HG02840 (cell line): ENCODE measurements around the gene TBX5.

ENCODE experiments used
- ATAC-seq: cut with Tn5 transposase; IDR thresholded peaks from one replicate; pipeline ENCODE4 v1.9.1; 2021; ENCODE audit warnings: mild to moderate bottlenecking, moderate library complexity, moderate number of reproducible peaks; ENCODE audit not compliant: unreplicated experiment, low FRiP score

The TBX5 gene

DNA sequence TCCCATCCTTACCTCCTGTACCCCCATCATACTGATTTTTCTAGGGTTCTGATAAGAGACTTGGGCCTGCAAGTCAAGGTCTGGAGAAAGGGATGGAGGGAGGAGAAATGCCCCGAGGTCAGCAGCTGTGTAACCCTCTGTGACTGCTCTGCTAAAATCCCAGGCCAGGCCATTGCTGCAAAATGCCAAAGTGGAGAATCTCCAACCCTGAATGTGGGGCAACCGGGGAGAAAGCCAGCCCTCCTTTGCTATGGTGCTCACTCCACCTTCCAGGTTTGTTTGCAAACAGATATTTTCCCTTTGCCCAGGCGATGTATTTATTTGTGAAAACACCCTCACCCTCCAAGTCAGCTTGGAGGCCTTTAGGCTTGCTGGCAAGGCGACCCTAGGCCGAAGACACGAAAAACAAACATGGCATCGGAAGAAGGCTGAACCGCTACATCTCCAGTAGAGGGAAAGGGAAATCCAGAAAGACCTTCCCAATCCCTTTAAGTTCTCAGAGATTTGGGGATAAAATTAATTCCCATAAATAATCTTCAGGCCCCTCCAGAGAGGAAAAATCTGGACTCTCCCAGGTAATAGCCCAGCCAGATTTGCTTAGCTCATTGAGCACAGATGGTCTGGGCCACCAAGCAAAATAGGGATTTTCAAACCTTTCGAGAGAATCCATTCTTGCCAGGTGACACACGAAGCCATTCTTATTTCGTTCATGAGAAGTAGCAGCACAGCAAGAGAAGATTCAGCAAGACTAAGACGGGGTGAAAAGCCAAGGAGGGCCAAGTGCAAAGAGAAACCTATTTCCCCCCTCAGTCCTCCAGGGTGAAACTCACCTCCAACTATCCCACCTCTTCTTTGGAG lies 1.3 kb upstream of the TBX5 start:
- no peak for ATAC-seq

DNA sequence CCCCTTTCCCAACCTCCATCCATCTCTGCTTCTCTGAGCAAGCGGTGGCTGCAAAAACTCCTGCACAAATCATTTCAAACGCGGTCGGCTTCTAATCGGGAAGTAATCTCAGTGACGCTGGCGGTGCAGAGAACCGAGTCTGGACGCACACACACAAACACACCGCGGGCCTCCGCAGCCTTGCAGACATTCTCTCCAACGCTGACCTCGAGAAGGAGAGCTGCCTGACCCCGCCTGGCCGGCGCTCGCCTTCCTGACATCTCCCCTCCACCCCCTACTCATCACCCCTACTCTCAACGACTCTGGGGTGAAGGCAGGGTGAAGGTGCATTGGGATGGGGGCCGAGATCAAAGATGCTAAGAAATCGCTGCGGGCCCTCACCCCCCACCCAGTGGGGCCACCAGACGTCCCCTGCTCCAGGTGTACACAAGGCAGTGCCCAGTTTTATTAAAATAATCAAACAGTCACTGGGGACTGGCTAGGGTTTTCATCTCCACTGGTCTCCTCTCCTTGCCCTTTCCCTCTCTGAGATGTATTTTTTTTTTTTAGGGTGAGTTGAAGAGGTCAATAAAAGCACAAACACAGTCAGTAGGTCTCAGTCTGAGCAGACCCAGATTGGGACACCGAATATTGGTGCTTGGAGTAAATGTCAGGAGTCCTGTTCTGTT lies 506 bp upstream of the TBX5 start:
- ATAC-seq: no peak

DNA sequence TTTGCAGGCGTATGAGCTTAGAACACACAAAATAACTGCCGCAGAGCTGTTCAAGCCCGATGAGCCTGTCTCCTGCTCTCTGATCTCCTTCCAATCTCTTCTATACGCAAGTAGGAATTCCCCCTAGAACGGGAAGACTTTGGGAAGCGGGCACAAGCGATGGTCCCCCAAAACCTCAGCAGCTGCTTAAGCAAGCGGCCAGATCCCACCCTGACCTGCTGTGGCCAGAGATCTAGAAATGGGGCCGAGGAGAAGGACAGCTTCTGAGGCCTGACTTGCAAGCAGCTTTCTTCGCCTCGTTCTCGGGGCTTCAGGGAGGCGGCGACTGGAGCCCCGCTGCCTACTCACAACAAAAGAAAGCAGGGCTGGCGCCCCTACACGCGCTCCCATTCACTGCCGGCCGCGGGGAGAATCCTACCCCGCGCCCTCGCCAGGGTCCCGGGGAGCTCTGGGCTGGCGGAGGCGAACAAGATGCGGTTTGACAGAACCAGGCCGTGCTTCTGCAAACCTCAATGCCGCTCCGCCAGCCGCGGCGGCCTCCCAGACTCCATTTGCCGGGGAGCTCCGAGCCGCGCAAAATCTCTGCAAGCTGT lies 922 bp downstream of the TBX5 start:
- no peak for ATAC-seq

DNA sequence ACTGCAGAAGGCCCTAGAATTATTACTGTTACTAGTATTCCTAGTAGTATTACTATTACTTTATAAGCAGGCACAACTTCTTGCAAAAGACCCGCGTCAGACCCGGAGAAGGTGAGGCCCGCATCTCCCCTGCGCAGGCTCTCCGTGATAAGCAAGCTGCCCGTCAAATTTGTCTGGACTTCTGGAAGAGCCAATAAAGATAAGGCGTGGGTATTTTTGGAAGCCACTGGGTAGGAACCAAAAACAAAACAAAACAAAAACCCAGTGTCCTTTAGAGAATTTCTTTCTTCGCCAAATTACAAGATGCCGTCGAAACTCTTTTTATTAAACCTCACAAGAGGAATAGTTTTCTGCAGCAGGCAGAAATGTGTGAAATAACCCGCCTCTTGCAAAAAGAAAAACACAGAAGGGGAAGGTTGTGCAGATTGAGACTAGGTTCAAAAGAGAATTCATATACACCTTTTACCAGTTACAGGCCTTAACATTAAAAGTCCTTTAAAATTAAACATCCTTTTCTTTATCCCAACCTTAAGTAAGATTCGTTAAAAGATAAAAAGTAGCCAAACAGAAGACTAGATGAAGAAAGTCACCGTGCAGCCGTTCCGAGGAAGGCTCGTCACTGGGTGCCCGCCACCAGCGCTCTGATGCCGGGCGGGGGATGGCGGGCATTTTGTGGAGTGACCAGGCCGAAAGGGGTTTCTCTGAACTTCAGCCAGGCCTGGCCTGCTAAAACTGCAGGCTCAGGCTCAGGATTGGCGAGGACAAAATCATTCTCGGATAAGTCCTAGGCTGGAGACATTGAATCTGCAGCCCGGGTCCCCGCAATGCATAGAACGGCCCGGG lies 1.6 kb downstream of the TBX5 start:
- ATAC-seq: no peak

DNA sequence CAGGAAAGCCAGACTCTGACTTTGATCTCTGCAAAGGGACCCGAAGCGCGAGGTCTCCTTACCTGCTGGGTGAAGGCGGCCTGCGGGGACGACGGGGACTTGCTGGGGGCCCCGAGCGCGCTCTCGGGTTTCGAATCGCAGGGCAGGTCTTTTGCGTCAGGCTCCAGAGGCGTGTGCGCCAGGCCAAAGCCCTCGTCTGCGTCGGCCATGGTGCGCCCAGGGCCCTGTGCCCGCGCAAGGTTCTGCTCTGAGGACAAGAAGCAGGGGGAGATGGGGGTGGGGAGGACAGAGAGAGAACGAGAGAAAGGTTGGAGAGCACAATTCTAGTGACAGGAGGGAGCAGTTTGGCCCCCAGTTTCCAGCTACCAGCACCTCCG lies 2.3 kb downstream of the TBX5 start:
- ATAC-seq: no peak

DNA sequence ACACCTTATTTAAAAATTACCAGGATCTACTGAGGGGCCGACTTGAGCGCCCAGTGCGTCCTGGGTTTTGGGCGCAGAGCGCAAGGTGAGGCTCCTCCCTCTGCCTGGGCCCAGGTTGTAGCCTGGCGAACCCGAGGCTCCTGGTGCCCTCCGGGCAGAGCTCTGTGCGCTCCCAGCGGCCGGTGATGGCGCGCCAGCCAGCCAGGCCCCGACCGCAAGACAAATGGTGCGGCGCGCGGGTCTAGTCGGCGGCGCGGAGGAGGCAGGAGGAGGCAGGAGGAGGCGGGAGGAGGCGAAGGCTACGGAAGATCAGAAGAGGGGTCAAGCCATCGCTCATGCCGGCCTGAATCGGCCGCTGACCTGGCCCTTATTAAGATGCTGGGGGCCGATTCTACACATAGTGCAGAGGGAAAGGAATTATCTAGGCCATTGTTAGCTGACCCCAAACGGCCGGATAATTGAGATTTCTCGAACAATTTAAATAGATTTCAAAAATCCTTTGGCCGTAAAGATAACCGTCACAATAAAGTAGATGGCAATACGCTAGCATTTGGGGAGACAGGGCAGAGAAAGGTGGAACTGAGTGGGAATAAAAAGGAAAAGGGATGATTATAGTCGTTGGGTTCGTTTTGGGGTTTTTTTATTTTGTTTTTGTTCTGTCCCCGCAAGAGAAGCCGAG lies 2.8 kb downstream of the TBX5 start:
- ATAC-seq: no peak

DNA sequence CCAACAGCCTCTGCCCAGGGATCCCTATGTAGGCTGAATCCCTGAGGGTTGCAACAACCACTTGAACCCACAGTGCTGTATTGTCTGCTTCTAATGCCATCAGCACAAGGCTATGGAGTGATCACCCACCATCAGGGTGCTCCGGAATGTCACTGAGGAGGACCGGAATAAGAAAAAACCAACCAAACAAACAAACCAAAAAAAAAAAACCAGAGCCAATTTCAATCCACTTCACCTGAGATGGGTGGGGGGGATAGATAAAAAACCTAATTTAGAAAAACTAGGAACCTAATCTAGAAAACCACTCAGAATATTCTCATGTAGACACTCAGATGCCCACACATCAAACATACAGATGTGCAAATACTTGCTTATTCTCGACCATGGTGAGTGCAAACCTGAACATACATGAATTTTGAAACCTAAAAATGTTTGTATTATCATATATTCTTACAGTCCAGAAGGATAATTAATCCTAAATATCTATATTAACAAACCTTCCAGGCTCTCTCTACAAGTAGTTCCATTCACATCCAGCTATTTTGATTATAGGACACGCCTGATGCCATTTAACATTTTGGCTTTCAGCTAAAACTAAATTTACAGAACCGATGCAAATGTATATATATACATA lies 3.7 kb downstream of the TBX5 start:
- ATAC-seq: no peak

DNA sequence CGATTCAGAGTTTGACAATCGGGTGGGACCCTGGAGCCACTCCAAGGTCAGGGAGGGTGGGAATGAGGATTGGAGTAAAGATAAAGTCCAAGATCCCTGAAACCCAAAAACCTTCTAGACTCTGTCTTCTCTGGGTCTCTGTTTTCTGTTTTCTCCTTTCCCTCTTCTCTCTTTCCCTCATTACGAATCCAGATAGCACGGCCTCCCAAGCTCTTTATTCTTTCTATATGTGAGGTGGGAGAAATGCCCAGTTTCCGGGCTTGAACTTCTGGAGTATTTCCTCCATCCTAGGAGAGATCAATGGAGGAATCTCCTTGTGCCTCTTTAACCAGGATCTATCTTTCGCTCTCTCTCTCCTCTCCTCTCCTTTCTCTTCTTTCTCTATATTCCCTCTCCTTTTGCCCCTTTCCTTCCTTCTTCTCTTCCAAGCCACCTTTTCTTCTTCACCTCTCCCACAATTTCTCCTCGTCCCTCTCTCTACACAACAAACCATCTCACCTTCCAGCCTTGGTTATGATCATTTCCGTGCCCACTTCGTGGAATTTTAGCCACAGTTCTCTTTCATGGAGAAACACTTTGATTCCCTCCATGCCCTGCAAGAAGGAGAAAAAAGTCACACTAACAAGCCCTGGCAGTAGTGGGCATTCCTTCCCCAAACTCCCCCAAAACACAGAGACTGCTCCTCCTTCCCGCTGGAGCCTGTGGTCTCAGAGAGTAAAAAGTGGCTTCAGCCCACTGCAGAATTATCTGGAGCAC lies 4.4 kb downstream of the TBX5 start:
- ATAC-seq: no peak

DNA sequence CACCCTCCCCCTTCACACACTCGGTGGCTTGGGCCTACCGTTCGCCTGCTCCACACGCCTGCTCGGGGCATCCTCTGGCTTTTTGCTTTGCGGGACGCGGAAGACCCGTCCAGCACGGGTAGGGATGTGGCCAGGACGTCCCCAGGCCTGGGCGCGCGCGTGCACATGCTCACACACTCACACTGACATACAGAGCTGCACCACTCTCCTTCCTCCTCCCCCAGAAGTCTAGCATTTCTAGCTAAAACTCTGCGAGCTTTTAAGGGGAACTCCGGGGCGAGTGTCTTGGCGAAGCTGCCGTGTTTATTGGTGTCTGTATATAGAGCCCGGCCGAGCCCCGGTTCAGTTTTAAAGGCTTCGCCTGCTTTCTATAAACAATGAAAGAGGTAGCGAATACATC lies 5.0 kb downstream of the TBX5 start:
- ATAC-seq: no peak

DNA sequence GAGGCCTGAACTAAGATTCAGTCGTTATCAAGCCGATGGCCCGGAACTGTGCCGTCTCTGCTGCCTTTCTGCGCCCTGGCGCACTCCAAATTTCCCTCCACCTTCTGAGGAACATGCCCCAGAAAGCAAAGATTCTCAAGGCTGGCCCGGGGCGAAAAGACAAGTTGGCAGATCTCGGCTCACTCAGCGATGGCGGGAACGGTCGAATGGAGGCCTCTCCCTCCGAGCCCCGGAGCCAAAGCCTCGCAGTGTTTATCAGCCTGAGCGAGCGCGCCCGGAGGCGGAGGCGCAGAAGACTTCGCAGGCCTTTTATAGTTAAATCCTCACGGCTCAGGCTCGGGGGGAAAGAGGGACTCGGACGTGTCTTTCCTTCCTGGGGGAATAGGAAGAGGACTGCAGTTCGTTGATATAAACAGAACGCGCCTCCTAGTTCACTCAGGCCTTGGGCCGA lies 5.6 kb downstream of the TBX5 start:
- no peak for ATAC-seq

DNA sequence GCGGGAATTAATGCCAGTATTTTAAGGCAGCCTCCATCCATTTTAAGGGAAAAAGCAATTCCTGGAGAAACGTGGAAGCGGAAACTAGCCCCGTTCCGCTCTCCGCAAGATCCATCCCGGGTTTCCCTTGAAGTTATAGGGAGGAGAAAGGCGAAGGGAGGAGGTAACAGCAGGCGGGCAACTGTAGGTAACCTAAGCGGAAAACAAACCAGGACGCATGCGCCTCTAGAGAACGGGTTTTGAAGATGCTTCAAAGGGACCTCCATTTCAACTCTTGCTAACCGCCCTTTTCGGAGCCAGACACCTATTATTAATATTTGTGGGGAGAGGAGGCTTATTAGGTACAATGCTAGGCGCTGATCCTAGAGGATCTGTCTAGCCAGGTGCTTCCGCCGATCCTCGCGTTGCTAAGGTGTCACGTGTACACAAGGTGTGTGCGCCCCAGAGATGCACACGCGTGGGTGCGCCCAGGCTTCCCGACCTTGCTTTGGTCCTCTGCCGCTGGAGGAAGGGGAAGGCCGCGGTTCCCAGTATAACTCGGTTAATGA lies 6.2 kb downstream of the TBX5 start:
- no peak for ATAC-seq

DNA sequence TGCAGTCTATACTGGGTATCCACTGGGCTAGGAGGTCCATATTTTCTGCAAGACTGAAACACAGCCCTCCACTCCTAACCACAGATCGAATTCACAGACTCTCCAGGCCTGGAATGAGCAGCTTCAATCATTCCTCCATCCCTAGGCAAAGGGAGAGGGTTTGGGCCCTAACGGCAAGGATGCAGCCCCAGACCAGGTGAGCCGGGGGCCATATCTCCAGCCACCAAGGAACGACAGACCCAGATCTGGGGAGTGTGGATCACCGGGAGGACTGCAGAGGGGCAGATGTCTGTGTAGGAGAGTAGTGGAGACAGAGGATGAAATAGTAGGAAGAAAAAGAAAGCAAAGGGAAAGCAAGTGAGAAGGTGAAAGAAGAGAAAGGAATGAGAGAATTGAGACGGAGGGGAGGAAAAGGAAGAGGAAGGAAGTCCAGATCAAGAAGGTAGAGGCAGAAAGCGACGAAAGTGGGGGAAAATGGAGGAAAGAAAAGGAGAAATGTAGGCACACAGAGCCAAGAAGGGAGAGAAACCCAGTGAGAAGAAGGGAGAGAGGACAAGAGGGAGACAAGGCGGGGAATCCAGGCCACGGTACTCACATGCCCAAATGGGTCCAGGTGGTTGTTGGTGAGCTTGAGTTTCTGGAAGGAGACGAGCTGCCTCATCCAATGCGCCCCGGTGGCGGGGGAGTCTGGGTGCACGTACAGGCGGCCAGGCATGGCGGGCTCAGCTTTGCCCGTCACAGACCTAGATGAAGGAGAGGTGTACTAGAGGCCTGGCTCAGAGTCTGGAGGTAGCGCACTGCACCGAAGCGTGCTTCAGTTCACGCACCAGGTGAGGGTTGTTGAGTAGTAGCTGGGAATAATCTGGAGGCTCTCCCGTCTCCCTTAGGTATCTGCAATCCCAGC lies 7.7 kb downstream of the TBX5 start:
- no peak for ATAC-seq

DNA sequence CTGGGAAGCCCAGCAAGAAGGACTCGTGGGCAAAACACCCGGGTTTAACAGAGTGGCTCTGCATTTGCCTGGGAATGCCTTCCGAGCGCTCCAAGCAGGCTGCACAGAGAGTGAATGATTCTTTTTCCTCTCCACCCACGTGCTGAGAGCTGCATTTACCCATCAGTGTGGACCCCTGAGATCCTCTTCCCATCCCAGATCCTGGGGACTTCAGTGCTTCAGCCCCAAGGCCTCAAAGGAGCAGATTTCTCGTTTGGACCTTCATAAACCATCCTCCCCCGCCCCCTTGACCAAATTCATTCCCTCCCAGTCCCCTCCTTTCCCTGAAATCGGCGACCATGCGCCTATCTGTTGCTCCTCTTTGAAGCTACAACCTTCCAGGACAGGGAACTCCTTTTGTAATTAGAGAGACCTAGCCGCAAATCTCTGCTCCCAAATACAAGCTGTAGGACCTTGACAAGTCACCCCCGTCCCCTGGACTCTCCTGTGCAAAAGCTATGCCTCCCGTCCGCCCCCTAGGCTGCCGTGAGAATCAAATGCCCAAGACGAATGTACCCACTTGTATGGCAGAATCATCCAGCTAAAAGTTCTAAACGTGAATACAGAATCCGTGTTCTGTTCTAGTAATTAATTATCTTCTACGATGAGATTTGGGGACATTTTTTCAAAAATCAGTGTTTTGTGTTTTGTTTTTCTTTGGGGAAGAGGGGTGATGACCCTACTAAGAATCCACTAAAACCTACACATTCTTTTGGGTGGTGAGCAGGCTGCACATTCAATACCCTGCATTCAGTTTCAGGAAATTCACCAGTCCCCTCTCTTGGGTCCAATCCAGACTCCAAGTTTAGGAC lies 8.8 kb downstream of the TBX5 start:
- ATAC-seq: no peak

DNA sequence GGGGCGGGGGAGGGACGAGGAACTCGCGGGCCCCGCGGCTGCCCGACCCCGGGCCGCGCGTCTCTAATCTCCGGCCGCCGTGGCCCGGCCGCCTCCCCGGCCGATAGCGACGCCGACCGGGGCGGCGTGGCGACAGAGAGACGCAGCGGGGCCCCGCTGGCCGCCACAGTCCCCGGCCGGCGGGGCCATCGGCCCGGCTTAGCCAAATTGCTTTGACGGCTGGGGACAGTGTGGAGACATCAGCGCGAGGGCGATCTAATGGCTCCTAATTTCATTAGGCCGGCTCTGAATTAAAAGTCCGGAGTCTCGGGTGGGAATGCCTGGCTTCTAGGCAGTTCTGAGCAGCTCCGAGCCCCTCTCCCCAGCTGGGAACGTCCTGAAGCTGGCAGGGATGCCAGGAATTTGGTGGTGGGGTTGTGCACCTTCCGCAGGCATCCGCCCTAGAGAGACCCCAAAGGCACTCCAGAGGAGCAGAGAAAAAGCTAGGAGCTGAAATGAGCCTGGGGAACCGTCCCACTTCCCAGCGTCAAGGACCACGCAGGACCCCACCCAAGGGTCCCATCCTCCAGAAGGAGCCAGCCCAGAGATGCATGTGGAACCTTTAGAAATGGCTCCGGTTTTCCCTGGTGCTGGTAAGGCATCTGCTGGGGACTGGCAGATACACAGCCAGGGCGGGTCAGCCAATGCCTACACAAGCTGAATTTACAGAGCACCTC lies 9.6 kb downstream of the TBX5 start:
- no peak for ATAC-seq

DNA sequence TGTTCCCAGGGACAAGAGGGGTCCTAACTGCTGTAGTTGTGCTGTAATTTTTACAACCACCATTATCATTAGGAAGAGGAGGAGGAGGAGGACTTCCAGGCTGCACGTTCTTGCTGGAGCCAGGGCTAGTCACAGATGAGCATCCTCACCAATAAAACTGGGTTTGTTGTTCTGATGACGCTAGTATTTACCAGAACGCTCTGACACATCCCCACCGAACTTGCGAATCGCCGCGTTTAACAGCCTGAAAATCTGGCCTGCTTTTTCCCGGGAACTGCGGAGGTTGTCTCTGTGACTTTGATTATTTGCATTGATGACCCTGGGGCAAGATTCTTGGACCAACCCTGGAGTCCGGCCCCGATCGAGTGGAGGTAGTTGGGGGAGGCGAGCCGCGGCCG lies 10.2 kb downstream of the TBX5 start:
- no peak for ATAC-seq

DNA sequence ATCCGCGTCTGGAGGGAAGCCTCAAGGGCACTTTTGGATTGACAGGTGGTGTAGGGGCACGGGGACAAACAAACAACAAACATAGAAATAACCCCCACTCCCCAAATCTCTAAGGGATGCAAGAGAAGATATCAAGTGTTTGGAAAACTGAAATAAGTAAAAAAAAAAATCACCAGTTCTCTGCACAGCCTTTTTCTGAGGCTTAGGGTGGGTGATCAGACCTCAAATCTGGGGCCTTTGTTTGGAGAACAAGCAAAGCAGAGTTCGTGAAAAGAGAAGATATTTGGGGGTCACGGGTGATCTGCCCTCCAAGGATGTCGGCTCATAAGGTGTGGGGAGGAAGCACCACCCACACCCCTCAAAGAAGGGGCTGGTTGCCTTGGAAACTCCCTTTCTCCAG lies 10.7 kb downstream of the TBX5 start:
- no peak for ATAC-seq
